HepG2 (cell line): ENCODE measurements around the gene CALY. TPM values are rescaled to one million over a fixed set of nuclear protein-coding genes. Genes with fewer than 3 reads are reported as not detected.

Source experiments
- CENPX ChIP-seq: sonication (generic); formaldehyde crosslinking; IDR thresholded peaks from 2 replicates; pipeline ENCODE4 v1.9.0; 2021; ENCODE audit warnings: mild to moderate bottlenecking, missing genetic modification reagents, moderate library complexity
- ELF3 ChIP-seq: IDR thresholded peaks from 2 replicates; pipeline ENCODE4 v1.6.1; 2016; ENCODE audit warnings: missing genetic modification reagents, missing compliant biosample characterization
- KMT2A ChIP-seq: sonication (generic); formaldehyde crosslinking; IDR thresholded peaks from 2 replicates; pipeline ENCODE4 v1.4.0; 2020; ENCODE audit warnings: missing genetic modification reagents
- TFDP2 ChIP-seq: sonication (generic); formaldehyde crosslinking; IDR thresholded peaks from 2 replicates; pipeline ENCODE4 v1.4.0; 2020; ENCODE audit warnings: missing genetic modification reagents
- ZBTB33 ChIP-seq: sonication (generic); formaldehyde crosslinking; IDR thresholded peaks from 2 replicates; pipeline ENCODE4 v1.4.0; 2020; ENCODE audit warnings: missing genetic modification reagents
- polyA plus RNA-seq, 8 experiments: library from polyadenylated mRNA; depleted of rRNA in 3 of 8; stranded (reverse) in 7 of 8; unstranded in 1 of 8; fragments of >200 nt; fragmentation: Illumina TruSeq in 4 of 8; extraction: Trizol in 4 of 8; gene quantifications; 2 replicates each; pipeline versions ENCODE4 v1.2.1 to v1.2.3, GENCODE V29; 2011 to 2016; ENCODE audit warnings: low read depth in 4 of 8, missing spikeins in 1 of 8, mixed read lengths in 1 of 8; ENCODE audit not compliant: insufficient read depth in 1 of 8
- total RNA-seq, 5 experiments: library from RNA; depleted of rRNA; stranded (reverse); fragments of >200 nt; fragmentation: Illumina TruSeq; extraction: Trizol; gene quantifications; 2 replicates each; pipeline ENCODE4 v1.2.3, GENCODE V29; 2016; ENCODE audit warnings: low read depth in 1 of 5
- TF ChIP-seq, protein P1 (sequence below): IDR thresholded peaks from 2 replicates; pipeline ENCODE4 v1.6.1; 2012; ENCODE audit warnings: inconsistent platforms
- TF ChIP-seq, protein P2 (sequence below): sonication (generic); formaldehyde crosslinking; IDR thresholded peaks from 2 replicates; pipeline ENCODE4 v1.4.0; 2020; ENCODE audit warnings: missing genetic modification reagents, borderline replicate concordance

The CALY gene
- total and polyA plus RNA-seq, 2 of the 13 experiments (the other 11 are each of a cell fraction or from before 2014, with no cell fraction given) = 0.08 TPM; not detected in 1

GRCh38 chr10:133324198-133324792 is 12.4 kb downstream of the CALY start (continued):
- TF ChIP-seq, protein P1, sequence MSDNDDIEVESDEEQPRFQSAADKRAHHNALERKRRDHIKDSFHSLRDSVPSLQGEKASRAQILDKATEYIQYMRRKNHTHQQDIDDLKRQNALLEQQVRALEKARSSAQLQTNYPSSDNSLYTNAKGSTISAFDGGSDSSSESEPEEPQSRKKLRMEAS = 0 out of 2 replicates have a peak, but pooled peaks have one; percentile 25
- TF ChIP-seq TFDP2 (no peak), ZBTB33 (CRISPR knock-in tag) (no peak), KMT2A (CRISPR knock-in tag) (no peak), ELF3 (CRISPR knock-in tag) (0 out of 2 replicates have a peak, but pooled peaks have one; percentile 20), CENPX (CRISPR knock-in tag) (no peak)
- TF ChIP-seq, protein P2, sequence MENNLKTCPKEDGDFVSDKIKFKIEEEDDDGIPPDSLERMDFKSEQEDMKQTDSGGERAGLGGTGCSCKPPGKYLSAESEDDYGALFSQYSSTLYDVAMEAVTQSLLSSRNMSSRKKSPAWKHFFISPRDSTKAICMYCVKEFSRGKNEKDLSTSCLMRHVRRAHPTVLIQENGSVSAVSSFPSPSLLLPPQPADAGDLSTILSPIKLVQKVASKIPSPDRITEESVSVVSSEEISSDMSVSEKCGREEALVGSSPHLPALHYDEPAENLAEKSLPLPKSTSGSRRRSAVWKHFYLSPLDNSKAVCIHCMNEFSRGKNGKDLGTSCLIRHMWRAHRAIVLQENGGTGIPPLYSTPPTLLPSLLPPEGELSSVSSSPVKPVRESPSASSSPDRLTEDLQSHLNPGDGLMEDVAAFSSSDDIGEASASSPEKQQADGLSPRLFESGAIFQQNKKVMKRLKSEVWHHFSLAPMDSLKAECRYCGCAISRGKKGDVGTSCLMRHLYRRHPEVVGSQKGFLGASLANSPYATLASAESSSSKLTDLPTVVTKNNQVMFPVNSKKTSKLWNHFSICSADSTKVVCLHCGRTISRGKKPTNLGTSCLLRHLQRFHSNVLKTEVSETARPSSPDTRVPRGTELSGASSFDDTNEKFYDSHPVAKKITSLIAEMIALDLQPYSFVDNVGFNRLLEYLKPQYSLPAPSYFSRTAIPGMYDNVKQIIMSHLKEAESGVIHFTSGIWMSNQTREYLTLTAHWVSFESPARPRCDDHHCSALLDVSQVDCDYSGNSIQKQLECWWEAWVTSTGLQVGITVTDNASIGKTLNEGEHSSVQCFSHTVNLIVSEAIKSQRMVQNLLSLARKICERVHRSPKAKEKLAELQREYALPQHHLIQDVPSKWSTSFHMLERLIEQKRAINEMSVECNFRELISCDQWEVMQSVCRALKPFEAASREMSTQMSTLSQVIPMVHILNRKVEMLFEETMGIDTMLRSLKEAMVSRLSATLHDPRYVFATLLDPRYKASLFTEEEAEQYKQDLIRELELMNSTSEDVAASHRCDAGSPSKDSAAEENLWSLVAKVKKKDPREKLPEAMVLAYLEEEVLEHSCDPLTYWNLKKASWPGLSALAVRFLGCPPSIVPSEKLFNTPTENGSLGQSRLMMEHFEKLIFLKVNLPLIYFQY (CRISPR knock-in tag) = no peak
